H1 (cell line): ENCODE results near the gene DHRS7C. TPM values are rescaled to one million over a fixed set of nuclear protein-coding genes. Genes with fewer than 3 reads are reported as not detected.

Source experiments
- CTCF ChIA-PET: fragments of 300-600 bp; sonication (Branson Sonifier 250); formaldehyde crosslinking; loops from one replicate; lab custom pipeline; 2021; ENCODE audit not compliant: partially characterized antibody; lab: Charles Lee
- POLR2A ChIA-PET: fragments of 300-600 bp; sonication (Branson Sonifier 250); formaldehyde crosslinking; loops from one replicate; lab custom pipeline; 2021; ENCODE audit warnings: inconsistent platforms; ENCODE audit not compliant: partially characterized antibody; lab: Charles Lee
- DNase-seq, 2 experiments: peaks; one replicate each; pipeline versions ENCODE4 v3.0.0 to v3.0.0-alpha.2; 2010 to 2022; ENCODE audit warnings: low spot score in 2 of 2, low read depth in 1 of 2, mixed read lengths in 1 of 2
- FAIRE-seq: peaks from 2 replicates; lab custom pipeline; 2011; peaks lifted over from hg19 to GRCh38; lab: Jason Lieb, UNC
- H2AFZ ChIP-seq: 2 replicates; pipeline ENCODE4 v1.8.1; 2012; ENCODE audit warnings: low read length, inconsistent platforms
- H2AK5ac ChIP-seq: 2 replicates; pipeline ENCODE4 v1.6.1; 2013; ENCODE audit warnings: low read depth, low read length
- H2BK120ac ChIP-seq: replicated peaks from 2 replicates; pipeline ENCODE3; 2013; ENCODE audit warnings: low read depth, low read length, inconsistent platforms
- H2BK12ac ChIP-seq: 2 replicates; pipeline ENCODE4 v1.6.1; 2013; ENCODE audit warnings: low read depth, low read length
- H2BK15ac ChIP-seq: 2 replicates; pipeline ENCODE4 v1.6.1; 2013; ENCODE audit warnings: low read length
- H2BK20ac ChIP-seq: 2 replicates; pipeline ENCODE4 v1.6.1; 2013; ENCODE audit warnings: low read length
- H2BK5ac ChIP-seq: 2 replicates; pipeline ENCODE4 v1.6.1; 2013; ENCODE audit warnings: low read depth, low read length
- H3K14ac ChIP-seq: 2 replicates; pipeline ENCODE4 v1.6.1; 2013; ENCODE audit warnings: inconsistent platforms; ENCODE audit not compliant: insufficient read length
- H3K18ac ChIP-seq: 2 replicates; pipeline ENCODE4 v1.6.1; 2013; ENCODE audit warnings: low read length; ENCODE audit errors: extremely low read depth
- H3K23ac ChIP-seq: 2 replicates; pipeline ENCODE4 v1.6.1; 2013; ENCODE audit warnings: inconsistent platforms; ENCODE audit not compliant: insufficient read length
- H3K23me2 ChIP-seq: 2 replicates; pipeline ENCODE4 v1.6.1; 2013; ENCODE audit warnings: low read depth, low read length
- H3K27ac ChIP-seq: 2 replicates; pipeline ENCODE4 v1.6.1; 2011; ENCODE audit warnings: low read depth, low read length, inconsistent platforms
- H3K27me3 ChIP-seq, 4 experiments: replicated peaks in 1 of 4; 1 replicate in 1 of 4; 2 replicates in 3 of 4; pipeline versions ENCODE4 v1.6.1 to v1.8.1; 2011 to 2013; ENCODE audit warnings: low read length in 3 of 4, mild to moderate bottlenecking in 3 of 4, inconsistent platforms in 2 of 4, mixed read lengths in 2 of 4, moderate library complexity in 1 of 4; ENCODE audit not compliant: control insufficient read depth in 3 of 4, insufficient read depth in 3 of 4; ENCODE audit errors: extremely low read depth in 1 of 4
- H3K36me3 ChIP-seq, 4 experiments: 2 replicates each; pipeline versions ENCODE4 v1.6.1 to v1.8.1; 2011 to 2013; ENCODE audit warnings: mild to moderate bottlenecking in 4 of 4, low read length in 3 of 4, moderate library complexity in 2 of 4, control low read depth in 1 of 4, inconsistent platforms in 1 of 4; ENCODE audit not compliant: insufficient read depth in 4 of 4, control insufficient read depth in 2 of 4
- H3K4ac ChIP-seq: replicated peaks from 2 replicates; pipeline ENCODE3; 2013; ENCODE audit warnings: low read length, low read depth, mixed read lengths, inconsistent platforms; ENCODE audit not compliant: insufficient read length
- H3K4me1 ChIP-seq, 4 experiments: replicated peaks in 1 of 4; 1 replicate in 1 of 4; 2 replicates in 3 of 4; pipeline versions ENCODE4 v1.6.1 to v1.8.1; 2011 to 2013; ENCODE audit warnings: low read length in 3 of 4, inconsistent platforms in 2 of 4, mixed read lengths in 1 of 4; ENCODE audit not compliant: insufficient read depth in 4 of 4, control insufficient read depth in 3 of 4
- H3K4me2 ChIP-seq, 2 experiments: 2 replicates each; pipeline versions ENCODE4 v1.6.1 to v1.8.1; 2011 to 2013; ENCODE audit warnings: low read depth in 2 of 2, low read length in 2 of 2, control low read depth in 1 of 2, inconsistent platforms in 1 of 2, mild to moderate bottlenecking in 1 of 2; ENCODE audit not compliant: insufficient read depth in 1 of 2
- H3K4me3 ChIP-seq, 4 experiments: fragments of 200-600, 300-600 bp in 1 of 4; sonication (generic), shearing (Covaris generic), sonication (Bioruptor Twin) in 1 of 4; 2 replicates each; pipeline versions ENCODE4 v1.5.1 to v1.8.1; 2011 to 2016; ENCODE audit warnings: low read length in 4 of 4, low read depth in 3 of 4, control low read depth in 2 of 4, inconsistent platforms in 2 of 4, mild to moderate bottlenecking in 2 of 4, mixed read lengths in 1 of 4, moderate library complexity in 1 of 4; ENCODE audit not compliant: insufficient read depth in 2 of 4; ENCODE audit errors: extremely low read depth in 1 of 4
- H3K56ac ChIP-seq: replicated peaks from 2 replicates; pipeline ENCODE3; 2013; ENCODE audit warnings: low read depth, mild to moderate bottlenecking, mixed read lengths, low read length, inconsistent platforms; ENCODE audit not compliant: insufficient read length
- H3K79me1 ChIP-seq: 2 replicates; pipeline ENCODE4 v1.6.1; 2013; ENCODE audit warnings: low read depth, low read length, control low read depth
- H3K79me2 ChIP-seq, 2 experiments: 2 replicates each; pipeline versions ENCODE4 v1.6.1 to v1.8.1; 2012 to 2013; ENCODE audit warnings: low read length in 2 of 2, mild to moderate bottlenecking in 2 of 2, inconsistent platforms in 1 of 2; ENCODE audit not compliant: insufficient read depth in 2 of 2, control insufficient read depth in 1 of 2
- H3K9ac ChIP-seq, 4 experiments: replicated peaks in 1 of 4; 1 replicate in 1 of 4; 2 replicates in 3 of 4; pipeline versions ENCODE4 v1.6.1 to v1.8.1; 2011 to 2013; ENCODE audit warnings: low read depth in 3 of 4, low read length in 3 of 4, control low read depth in 2 of 4, mild to moderate bottlenecking in 2 of 4, moderate library complexity in 2 of 4, inconsistent platforms in 1 of 4; ENCODE audit errors: extremely low read depth in 1 of 4
- H3K9me3 ChIP-seq, 2 experiments: 2 replicates each; pipeline versions ENCODE4 v1.6.1 to v1.8.1; 2012 to 2013; ENCODE audit warnings: mild to moderate bottlenecking in 2 of 2, moderate library complexity in 2 of 2, control low read depth in 1 of 2, inconsistent platforms in 1 of 2, low read depth in 1 of 2, low read length in 1 of 2, mixed read lengths in 1 of 2; ENCODE audit not compliant: insufficient read depth in 2 of 2
- H4K20me1 ChIP-seq, 2 experiments: replicated peaks in 1 of 2; 2 replicates each; pipeline versions ENCODE3 to v1.8.1; 2011 to 2013; ENCODE audit warnings: inconsistent platforms in 2 of 2, low read length in 2 of 2, mild to moderate bottlenecking in 1 of 2; ENCODE audit not compliant: insufficient read depth in 2 of 2, control insufficient read depth in 1 of 2
- H4K5ac ChIP-seq: 2 replicates; pipeline ENCODE4 v1.6.1; 2013; ENCODE audit warnings: low read length, low read depth, mixed read lengths, inconsistent platforms; ENCODE audit not compliant: insufficient read length
- H4K8ac ChIP-seq: 2 replicates; pipeline ENCODE4 v1.8.0; 2013; ENCODE audit warnings: mild to moderate bottlenecking, moderate library complexity, low read length, inconsistent platforms; ENCODE audit not compliant: insufficient read depth; ENCODE audit errors: extremely low read depth
- H4K91ac ChIP-seq: replicated peaks from 2 replicates; pipeline ENCODE3; 2013; ENCODE audit warnings: low read length, mixed read lengths, inconsistent platforms; ENCODE audit not compliant: insufficient read length
- KDM4A ChIP-seq: IDR thresholded peaks from one replicate; pipeline ENCODE4 v1.7.1; 2012; ENCODE audit warnings: low read depth, mild to moderate bottlenecking, moderate library complexity, low read length, inconsistent platforms; ENCODE audit not compliant: severe bottlenecking
- POU5F1 ChIP-seq: IDR thresholded peaks from 2 replicates; pipeline ENCODE4 v1.6.1; 2011; ENCODE audit warnings: low read depth, mild to moderate bottlenecking, low read length, moderate library complexity
- SIX5 ChIP-seq: IDR thresholded peaks from 2 replicates; pipeline ENCODE4 v1.6.1; 2011; ENCODE audit warnings: mild to moderate bottlenecking, low read depth, low read length
- SRF ChIP-seq: IDR thresholded peaks from 2 replicates; pipeline ENCODE4 v1.6.1; 2011; ENCODE audit warnings: mild to moderate bottlenecking, low read depth, low read length, moderate library complexity
- TCF12 ChIP-seq: IDR thresholded peaks from 2 replicates; pipeline ENCODE4 v1.6.1; 2011; ENCODE audit warnings: low read depth, mild to moderate bottlenecking, low read length
- USF2 ChIP-seq: IDR thresholded peaks from 2 replicates; pipeline ENCODE4 v1.6.1; 2011; ENCODE audit warnings: low read length, improper control_type of control experiment
- WGBS, 2 experiments: shearing (Covaris generic) in 1 of 2; methylation state at CpG; one replicate each; pipeline versions ENCODE4 v1.1.6 to v1.1.7; 2013 to 2015; ENCODE audit warnings: low lambda C conversion rate in 2 of 2, mixed read lengths in 2 of 2, inconsistent platforms in 1 of 2, low coverage in 1 of 2, missing lambda C conversion rate in 1 of 2; ENCODE audit not compliant: insufficient replicate concordance in 2 of 2, insufficient coverage in 1 of 2, insufficient read length in 1 of 2; ENCODE audit errors: extremely low coverage in 1 of 2, missing lambda C conversion rate in 1 of 2; 5-methylcytosine and 5-hydroxymethylcytosine counted together
- polyA plus RNA-seq, 7 experiments: library from polyadenylated mRNA; depleted of rRNA in 3 of 7; stranded (reverse) in 5 of 7; unstranded in 2 of 7; fragments of >200 nt in 5 of 7; fragments of 200-250 nt in 2 of 7; gene quantifications; 1 replicate in 5 of 7; 2 replicates in 1 of 7; 4 replicates in 1 of 7; pipeline versions ENCODE4 v1.2.1 to v1.2.3, GENCODE V29; 2011 to 2013; ENCODE audit warnings: missing spikeins in 2 of 7, mixed read lengths in 2 of 7
- total RNA-seq: library from RNA; stranded (reverse); fragmentation: NEBNext Ultra II Directional; extraction: Animal tissue kit (Norgen Biotek cat#: 25700); gene quantifications from 2 replicates; pipeline ENCODE4 v1.2.1, GENCODE V29; 2021

Gene DHRS7C
- total and polyA plus RNA-seq, 2 of the 8 experiments (the other 6 are each of a cell fraction or from before 2014, with no cell fraction given) = not detected

- no peaks in the 10 kb centered on the region for H3K27me3 ChIP-seq
- no peak within 1 kb of the TSS for H3K14ac ChIP-seq
- H4K5ac ChIP-seq = no peak within 1 kb of the TSS
- H3K36me3 ChIP-seq = no peaks in the 10 kb centered on the region
- no peak within 1 kb of the TSS for H2BK15ac ChIP-seq
- no peak within 1 kb of the TSS for H3K4me3 ChIP-seq
- H4K91ac ChIP-seq = no peak within 1 kb of the TSS
- FAIRE-seq = no peak
- no peak within 1 kb of the TSS for H2BK12ac ChIP-seq
- no peak within 1 kb of the TSS for H3K4ac ChIP-seq
- no peaks in the 10 kb centered on the region for H3K79me2 ChIP-seq
- H2AK5ac ChIP-seq = no peak within 1 kb of the TSS
- no peaks in the 10 kb centered on the region for H3K79me1 ChIP-seq
- TF ChIP-seq POU5F1 (no peak), SIX5 (no peak), USF2 (no peak), TCF12 (no peak), KDM4A (no peak), SRF (no peak)
- H4K8ac ChIP-seq = no peak within 1 kb of the TSS; the same call in 1 of the 2 replicates
- H2BK5ac ChIP-seq = no peak within 1 kb of the TSS
- H3K27ac ChIP-seq = no peak within 1 kb of the TSS
- no peak within 1 kb of the TSS for H2BK120ac ChIP-seq
- no peaks in the 10 kb centered on the region for H3K9me3 ChIP-seq
- no peak within 1 kb of the TSS; the same call in 1 of the 2 replicates for H3K18ac ChIP-seq
- POLR2A ChIA-PET = no interaction called here
- 89% methylated on average over 12 of the region's 15 CpGs; no CpG with 5 or more reads in 1 of the 2 experiments for WGBS, 2 experiments
- no peak within 1 kb of the TSS for H2BK20ac ChIP-seq
- peaks cover 0 to 2% (median 0%) of the 10 kb centered on the region in 4 experiments; a peak in 1 of 7 replicates for H3K4me1 ChIP-seq
- H3K23ac ChIP-seq = no peak within 1 kb of the TSS
- H4K20me1 ChIP-seq = no peaks in the 10 kb centered on the region
- H3K4me2 ChIP-seq = no peak within 1 kb of the TSS
- no peak within 1 kb of the TSS for H3K9ac ChIP-seq
- H3K56ac ChIP-seq = no peak within 1 kb of the TSS
- no peak within 1 kb of the TSS for H2AFZ ChIP-seq
- CTCF ChIA-PET = interaction anchor here (0.9 to 1.5 kb wide), 2 partner anchors 68 to 84 kb away, joined by 3 read pairs; no protein-coding TSS in a partner anchor
- H3K23me2 ChIP-seq = peaks cover 2% of the 10 kb centered on the region; the same call in 1 of the 2 replicates
- DNase-seq = no peak
Observed at GRCh38 chr17:9821921-9822320, 30.5 kb upstream of the DHRS7C start, which contains the start of gene GSG1L2. Gene GSG1L2, minus strand, starts transcription at chr17:9822079. Its CDS starts 8 bp downstream, at chr17:9822071.
